Esophagus muscularis mucosa (tissue), 3 donors: ENCODE data around the gene ANKRD53.

Experiments
- POLR2A ChIP-seq: fragments of 450-650 bp; IDR thresholded peaks from one replicate; pipeline ENCODE4 v1.6.1; 2017; ENCODE audit warnings: antibody characterized with exemption, moderate library complexity, mild to moderate bottlenecking, low read depth
- TF ChIP-seq, protein P1 (sequence below), 3 experiments: fragments of 200-600 bp in 2 of 3; fragments of 450-650 bp in 1 of 3; sonication (generic) in 2 of 3; IDR thresholded peaks; one replicate each; pipeline ENCODE4 v1.5.1; 2017 to 2019; ENCODE audit warnings: antibody characterized with exemption in 3 of 3, mild to moderate bottlenecking in 2 of 3, moderate library complexity in 1 of 3

DNA sequence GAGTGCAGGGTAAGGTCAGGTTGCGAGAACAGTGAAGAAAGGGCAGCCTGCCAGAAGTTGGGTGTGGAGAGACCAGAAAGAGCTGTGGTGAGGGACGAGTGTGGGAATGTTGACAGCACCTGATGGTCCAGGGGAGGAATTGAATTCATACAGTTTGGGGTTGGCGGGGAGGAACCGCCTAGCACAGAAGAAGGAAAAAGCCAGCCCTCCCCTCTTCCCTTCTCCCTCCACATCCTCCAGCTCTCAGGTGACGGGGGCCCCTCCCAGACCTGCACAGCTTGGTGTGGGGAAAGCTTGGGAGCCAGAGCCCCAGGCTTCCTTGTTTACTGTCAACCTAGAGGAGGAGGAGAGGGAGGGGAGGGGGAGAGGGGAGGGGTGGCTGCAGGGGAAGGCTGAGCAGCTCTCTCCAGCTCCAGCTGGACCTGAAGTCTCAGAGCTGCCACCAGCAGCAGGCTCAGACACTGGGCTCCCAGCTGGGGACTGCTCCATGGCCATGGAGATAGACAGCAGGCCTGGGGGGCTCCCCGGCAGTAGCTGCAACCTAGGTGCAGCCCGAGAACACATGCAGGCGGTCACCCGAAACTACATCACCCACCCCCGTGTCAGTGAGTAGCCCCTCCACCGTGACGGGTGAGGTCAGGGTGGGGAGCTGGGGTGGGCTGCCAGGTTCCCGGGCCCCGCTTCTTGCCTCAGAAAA, 42.8 kb upstream of the ANKRD53 start, which contains the start of gene ATP6V1B1:
- TF ChIP-seq, protein P1, sequence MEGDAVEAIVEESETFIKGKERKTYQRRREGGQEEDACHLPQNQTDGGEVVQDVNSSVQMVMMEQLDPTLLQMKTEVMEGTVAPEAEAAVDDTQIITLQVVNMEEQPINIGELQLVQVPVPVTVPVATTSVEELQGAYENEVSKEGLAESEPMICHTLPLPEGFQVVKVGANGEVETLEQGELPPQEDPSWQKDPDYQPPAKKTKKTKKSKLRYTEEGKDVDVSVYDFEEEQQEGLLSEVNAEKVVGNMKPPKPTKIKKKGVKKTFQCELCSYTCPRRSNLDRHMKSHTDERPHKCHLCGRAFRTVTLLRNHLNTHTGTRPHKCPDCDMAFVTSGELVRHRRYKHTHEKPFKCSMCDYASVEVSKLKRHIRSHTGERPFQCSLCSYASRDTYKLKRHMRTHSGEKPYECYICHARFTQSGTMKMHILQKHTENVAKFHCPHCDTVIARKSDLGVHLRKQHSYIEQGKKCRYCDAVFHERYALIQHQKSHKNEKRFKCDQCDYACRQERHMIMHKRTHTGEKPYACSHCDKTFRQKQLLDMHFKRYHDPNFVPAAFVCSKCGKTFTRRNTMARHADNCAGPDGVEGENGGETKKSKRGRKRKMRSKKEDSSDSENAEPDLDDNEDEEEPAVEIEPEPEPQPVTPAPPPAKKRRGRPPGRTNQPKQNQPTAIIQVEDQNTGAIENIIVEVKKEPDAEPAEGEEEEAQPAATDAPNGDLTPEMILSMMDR (IDR thresholded peaks at IDR 0.05) = no peak
- TF ChIP-seq POLR2A = no peak
